ENCODE data around the gene AGAP1. TPM values are rescaled to one million over a fixed set of nuclear protein-coding genes. Genes with fewer than 3 reads are reported as not detected.

AGAP1 gene
- total RNA-seq, 4 donors from 2014 or later: 7.2 to 19.6 (median 15.2) TPM

- 84 to 94% methylated on average over 9 of the region's 11 CpGs for WGBS, 2 donors
- peaks cover 0 to 10% (median 0%) of the 10 kb centered on the region in 3 donors for H3K36me3 ChIP-seq
- intact Hi-C loops (cut with DNase I): no loop called here
- H3K4me1 ChIP-seq: peaks cover 0 to 37% (median 0%) of the 10 kb centered on the region in 3 donors
- TF ChIP-seq, protein P1, sequence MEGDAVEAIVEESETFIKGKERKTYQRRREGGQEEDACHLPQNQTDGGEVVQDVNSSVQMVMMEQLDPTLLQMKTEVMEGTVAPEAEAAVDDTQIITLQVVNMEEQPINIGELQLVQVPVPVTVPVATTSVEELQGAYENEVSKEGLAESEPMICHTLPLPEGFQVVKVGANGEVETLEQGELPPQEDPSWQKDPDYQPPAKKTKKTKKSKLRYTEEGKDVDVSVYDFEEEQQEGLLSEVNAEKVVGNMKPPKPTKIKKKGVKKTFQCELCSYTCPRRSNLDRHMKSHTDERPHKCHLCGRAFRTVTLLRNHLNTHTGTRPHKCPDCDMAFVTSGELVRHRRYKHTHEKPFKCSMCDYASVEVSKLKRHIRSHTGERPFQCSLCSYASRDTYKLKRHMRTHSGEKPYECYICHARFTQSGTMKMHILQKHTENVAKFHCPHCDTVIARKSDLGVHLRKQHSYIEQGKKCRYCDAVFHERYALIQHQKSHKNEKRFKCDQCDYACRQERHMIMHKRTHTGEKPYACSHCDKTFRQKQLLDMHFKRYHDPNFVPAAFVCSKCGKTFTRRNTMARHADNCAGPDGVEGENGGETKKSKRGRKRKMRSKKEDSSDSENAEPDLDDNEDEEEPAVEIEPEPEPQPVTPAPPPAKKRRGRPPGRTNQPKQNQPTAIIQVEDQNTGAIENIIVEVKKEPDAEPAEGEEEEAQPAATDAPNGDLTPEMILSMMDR (IDR thresholded peaks at IDR 0.05): no peak
- no peak for TF ChIP-seq POLR2A (IDR thresholded peaks at IDR 0.05)
- H3K27me3 ChIP-seq: no peaks in the 10 kb centered on the region
- H3K27ac ChIP-seq: no peak overlapping the region
- no peak for DNase-seq
- no peak overlapping the region for H3K4me3 ChIP-seq
- no peaks in the 10 kb centered on the region for H3K9me3 ChIP-seq
These were observed 217.7 kb downstream of the AGAP1 start for GRCh38 chr2:235711527-235711926.

DNA sequence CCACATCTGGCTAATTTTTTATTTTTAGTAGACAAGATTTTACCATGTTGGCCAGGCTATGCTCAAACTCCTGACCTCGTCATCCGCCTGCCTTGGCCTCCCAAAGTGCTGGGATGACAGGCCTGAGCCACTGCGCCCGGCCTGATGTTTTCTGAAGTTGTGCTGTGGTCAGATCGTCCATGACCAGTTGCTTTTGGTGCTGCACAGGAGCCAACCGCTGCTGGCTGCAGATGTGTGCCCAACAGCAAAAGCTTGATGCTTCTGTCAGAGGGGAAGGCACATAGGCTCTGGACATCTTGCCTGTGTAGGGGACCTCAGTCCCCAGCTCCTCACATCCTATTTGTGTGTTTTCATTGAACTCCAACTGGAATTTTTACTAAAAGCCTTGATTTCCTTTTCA is 218.3 kb downstream of the AGAP1 start:
- DNase-seq: no peak
- intact Hi-C loops (cut with DNase I): no loop called here
- 87 to 88% methylated on average over 2 to 3 of the region's 6 CpGs for WGBS, 2 donors
- Histone ChIP-seq H3K4me3 (no peak overlapping the region), H3K36me3 (peaks cover 0 to 10% (median 0%) of the 10 kb centered on the region in 3 donors), H3K27me3 (no peaks in the 10 kb centered on the region), H3K27ac (no peak overlapping the region), H3K9me3 (no peaks in the 10 kb centered on the region), H3K4me1 (peaks cover 0 to 40% (median 0%) of the 10 kb centered on the region in 3 donors)
- TF ChIP-seq POLR2A (IDR thresholded peaks at IDR 0.05): no peak
- TF ChIP-seq, protein P1 (IDR thresholded peaks at IDR 0.05): no peak

DNA sequence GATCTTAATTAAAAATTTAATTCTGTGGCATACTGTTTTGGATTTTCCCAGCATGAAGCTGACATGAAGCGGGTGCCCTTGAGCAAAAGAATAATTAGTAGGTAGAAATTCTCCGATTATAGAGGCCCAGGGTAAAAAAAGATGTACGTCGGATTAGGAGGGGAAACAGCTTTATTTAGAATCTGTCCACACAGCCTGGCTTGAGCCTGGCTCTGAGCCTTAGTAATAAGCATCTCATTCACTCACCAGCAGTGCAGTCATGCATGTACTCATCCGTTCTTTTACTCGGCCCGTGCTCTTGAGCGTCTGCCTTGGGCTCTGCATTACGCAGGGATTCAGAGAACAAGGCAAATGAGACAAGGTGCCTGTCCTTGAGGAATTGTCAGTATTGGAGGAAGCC is 219.3 kb downstream of the AGAP1 start:
- Histone ChIP-seq H3K36me3 (peaks cover 0 to 10% (median 0%) of the 10 kb centered on the region in 3 donors), H3K27ac (no peak overlapping the region), H3K27me3 (no peaks in the 10 kb centered on the region), H3K9me3 (no peaks in the 10 kb centered on the region), H3K4me1 (peaks cover 0 to 41% (median 0%) of the 10 kb centered on the region in 3 donors), H3K4me3 (no peak overlapping the region)
- WGBS, 2 donors: 82 to 88% methylated on average over 9 of the region's 9 CpGs
- DNase-seq: no peak
- intact Hi-C loops (cut with DNase I): no loop called here
- TF ChIP-seq, protein P1 (IDR thresholded peaks at IDR 0.05): no peak
- no peak for TF ChIP-seq POLR2A (IDR thresholded peaks at IDR 0.05)

GRCh38 chr2:235715601-235716000 is 221.8 kb downstream of the AGAP1 start:
- DNase-seq: no peak
- 94 to 97% methylated on average over 5 to 7 of the region's 10 CpGs for WGBS, 2 donors

GRCh38 chr2:235716875-235717496 is 223.1 kb downstream of the AGAP1 start:
- no peak for DNase-seq
- Histone ChIP-seq H3K27me3 (no peaks in the 10 kb centered on the region), H3K4me3 (no peak overlapping the region), H3K36me3 (peaks cover 0 to 11% (median 0%) of the 10 kb centered on the region in 3 donors), H3K9me3 (no peaks in the 10 kb centered on the region), H3K4me1 (peaks cover 0 to 17% (median 0%) of the 10 kb centered on the region in 3 donors), H3K27ac (no peak overlapping the region)
- TF ChIP-seq POLR2A (IDR thresholded peaks at IDR 0.05): no peak
- TF ChIP-seq, protein P1 (IDR thresholded peaks at IDR 0.05): no peak
- intact Hi-C loops (cut with DNase I): no loop called here
- 78 to 80% methylated on average over 5 to 11 of the region's 13 CpGs for WGBS, 2 donors

More at GRCh38 chr2:235715601-235716000, 221.8 kb downstream of the AGAP1 start:
- H3K27ac ChIP-seq: no peak overlapping the region
- TF ChIP-seq, protein P1 (IDR thresholded peaks at IDR 0.05): no peak
- TF ChIP-seq POLR2A (IDR thresholded peaks at IDR 0.05): no peak
- H3K4me1 ChIP-seq: peaks cover 0 to 21% (median 0%) of the 10 kb centered on the region in 3 donors
- H3K4me3 ChIP-seq: no peak overlapping the region
- no peaks in the 10 kb centered on the region for H3K27me3 ChIP-seq
- H3K36me3 ChIP-seq: peaks cover 0 to 21% (median 0%) of the 10 kb centered on the region in 3 donors
- H3K9me3 ChIP-seq: no peaks in the 10 kb centered on the region
- intact Hi-C loops (cut with DNase I): no loop called here
